ENCODE measurements around the gene TCERG1. TPM values are rescaled to one million over a fixed set of nuclear protein-coding genes. Genes with fewer than 3 reads are reported as not detected.

TCERG1 gene
- total RNA-seq, 3 donors from 2014 or later = 48.0 to 119 (median 79.3) TPM

GRCh38 chr5:146466521-146467349 lies 19.6 kb downstream of the TCERG1 start:
- Histone ChIP-seq H3K27me3 (no peaks in the 10 kb centered on the region), H3K4me3 (no peak overlapping the region), H3K36me3 (peaks cover 6% of the 10 kb centered on the region), H3K27ac (no peak overlapping the region), H3K4me1 (no peaks in the 10 kb centered on the region), H3K9me3 (no peaks in the 10 kb centered on the region)
- intact Hi-C loops (cut with DNase I; ENCODE audit: low total_unique reads) = no loop called here
- TF ChIP-seq POLR2A (IDR thresholded peaks at IDR 0.05) (no peak), POLR2AphosphoS5 (IDR thresholded peaks at IDR 0.05) (no peak), CTCF (IDR thresholded peaks at IDR 0.05) (no peak)
- DNase-seq (ENCODE audit: low spot score in 2 of 2) = no peak

GRCh38 chr5:146467760-146468159 lies 20.6 kb downstream of the TCERG1 start:
- H3K36me3 ChIP-seq = peaks cover 6% of the 10 kb centered on the region
- no peak overlapping the region for H3K4me3 ChIP-seq
- no peaks in the 10 kb centered on the region for H3K4me1 ChIP-seq
- intact Hi-C loops (cut with DNase I; ENCODE audit: low total_unique reads) = no loop called here
- H3K27me3 ChIP-seq = no peaks in the 10 kb centered on the region
- no peak for TF ChIP-seq POLR2AphosphoS5 (IDR thresholded peaks at IDR 0.05)
- TF ChIP-seq CTCF (IDR thresholded peaks at IDR 0.05) = no peak
- no peak for TF ChIP-seq POLR2A (IDR thresholded peaks at IDR 0.05)
- DNase-seq (ENCODE audit: low spot score in 2 of 2) = no peak
- H3K9me3 ChIP-seq = no peaks in the 10 kb centered on the region
- no peak overlapping the region for H3K27ac ChIP-seq

GRCh38 chr5:146474065-146474464 lies 26.9 kb downstream of the TCERG1 start:
- TF ChIP-seq POLR2A (IDR thresholded peaks at IDR 0.05) (no peak), POLR2AphosphoS5 (IDR thresholded peaks at IDR 0.05) (no peak), CTCF (IDR thresholded peaks at IDR 0.05) (no peak)
- H3K9me3 ChIP-seq = no peaks in the 10 kb centered on the region
- intact Hi-C loops (cut with DNase I; ENCODE audit: low total_unique reads) = no loop called here
- peaks cover 6% of the 10 kb centered on the region for H3K36me3 ChIP-seq
- H3K4me1 ChIP-seq = no peaks in the 10 kb centered on the region
- no peak for DNase-seq (ENCODE audit: low spot score in 2 of 2)
- H3K4me3 ChIP-seq = no peak overlapping the region
- no peaks in the 10 kb centered on the region for H3K27me3 ChIP-seq
- no peak overlapping the region for H3K27ac ChIP-seq

DNA sequence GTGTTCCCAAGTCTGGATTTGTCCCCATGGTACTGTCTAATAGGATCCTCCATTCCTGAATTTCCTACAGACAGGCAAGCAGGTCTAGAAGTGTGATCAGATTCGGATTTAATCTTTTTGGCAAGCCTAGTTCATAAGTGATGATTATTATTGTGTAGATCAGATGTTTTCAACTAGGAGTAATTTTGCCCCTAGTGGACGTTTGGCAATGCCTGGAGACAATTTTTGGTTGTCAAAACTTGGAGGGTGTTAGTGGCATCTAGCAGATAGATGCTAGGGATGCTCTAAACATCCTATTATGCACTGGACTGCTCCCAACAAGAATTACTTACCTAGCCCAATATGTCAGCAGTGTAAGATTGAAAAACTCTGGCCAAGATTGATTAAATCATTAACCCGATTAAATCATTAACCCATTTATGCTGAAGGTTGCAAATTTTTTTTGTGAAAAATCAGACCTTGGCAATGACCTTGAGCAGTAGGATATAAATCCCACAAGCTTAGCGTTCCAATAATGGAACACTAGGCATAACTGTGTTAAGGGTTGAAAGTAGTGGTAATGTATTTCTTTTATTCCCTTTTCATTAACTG lies 28.2 kb downstream of the TCERG1 start:
- Histone ChIP-seq H3K4me1 (no peaks in the 10 kb centered on the region), H3K27ac (no peak overlapping the region), H3K4me3 (no peak overlapping the region), H3K9me3 (no peaks in the 10 kb centered on the region), H3K27me3 (no peaks in the 10 kb centered on the region), H3K36me3 (peaks cover 6% of the 10 kb centered on the region)
- no peak for DNase-seq (ENCODE audit: low spot score in 2 of 2)
- intact Hi-C loops (cut with DNase I; ENCODE audit: low total_unique reads) = no loop called here
- no peak for TF ChIP-seq CTCF (IDR thresholded peaks at IDR 0.05)
- TF ChIP-seq POLR2AphosphoS5 (IDR thresholded peaks at IDR 0.05) = no peak
- no peak for TF ChIP-seq POLR2A (IDR thresholded peaks at IDR 0.05)

GRCh38 chr5:146475906-146476305 lies 28.8 kb downstream of the TCERG1 start:
- H3K27me3 ChIP-seq = no peaks in the 10 kb centered on the region
- TF ChIP-seq CTCF (IDR thresholded peaks at IDR 0.05) = no peak
- TF ChIP-seq POLR2AphosphoS5 (IDR thresholded peaks at IDR 0.05) = no peak
- no peak for TF ChIP-seq POLR2A (IDR thresholded peaks at IDR 0.05)
- H3K4me3 ChIP-seq = no peak overlapping the region
- H3K27ac ChIP-seq = no peak overlapping the region
- peaks cover 5% of the 10 kb centered on the region for H3K36me3 ChIP-seq
- intact Hi-C loops (cut with DNase I; ENCODE audit: low total_unique reads) = no loop called here
- no peaks in the 10 kb centered on the region for H3K4me1 ChIP-seq
- DNase-seq (ENCODE audit: low spot score in 2 of 2) = no peak
- H3K9me3 ChIP-seq = no peaks in the 10 kb centered on the region
